ENCODE data around the gene ABLIM2. TPM values are rescaled to one million over a fixed set of nuclear protein-coding genes. Genes with fewer than 3 reads are reported as not detected.

ABLIM2 gene
- total and polyA plus RNA-seq, 2 of the 4 experiments (the other 2 are of a cell fraction): under 0.01 to 0.10 TPM

- no peak overlapping the region for H3K56ac ChIP-seq (ENCODE audit: extremely low read depth, insufficient read depth, low read length)
- H3K36me3 ChIP-seq (ENCODE audit: control insufficient read depth, insufficient read depth, low read length): no peaks in the 10 kb centered on the region
- no peak overlapping the region for H3K4ac ChIP-seq (ENCODE audit: low read depth, low read length)
- no peak overlapping the region for H2BK120ac ChIP-seq (ENCODE audit: low read depth, low read length)
- H3K27me3 ChIP-seq (ENCODE audit: control insufficient read depth, insufficient read depth, low read length): peaks cover 70% of the 10 kb centered on the region
- H4K91ac ChIP-seq (ENCODE audit: insufficient read depth, low read depth, low read length): no peak overlapping the region
- no peaks in the 10 kb centered on the region for H3K4me1 ChIP-seq (ENCODE audit: control insufficient read depth, insufficient read depth, low read length)
- ATAC-seq (ENCODE audit: low read depth) (no peak), DNase-seq (no peak)
- no peak overlapping the region for H4K5ac ChIP-seq (ENCODE audit: low read depth, low read length)
- H2AK5ac ChIP-seq (ENCODE audit: low read depth, low read length): no peak overlapping the region
- no peak overlapping the region for H3K14ac ChIP-seq (replicated peaks; ENCODE audit: low read depth, low read length)
- H3K4me3 ChIP-seq (ENCODE audit: insufficient read depth, low read depth, low read length): no peak overlapping the region
- POLR2A ChIA-PET (ENCODE audit: unreplicated experiment): no interaction called here
- no peaks in the 10 kb centered on the region for H3K79me1 ChIP-seq (ENCODE audit: low read depth in 1 of 2, low read length in 2 of 2)
- H4K20me1 ChIP-seq (ENCODE audit: insufficient read depth, low read length): no peaks in the 10 kb centered on the region
- no peak overlapping the region for H2AFZ ChIP-seq (replicated peaks; ENCODE audit: low read length, poor library complexity)
- no peak overlapping the region for H3K18ac ChIP-seq (ENCODE audit: low read depth, low read length)
- peaks cover 8% of the 10 kb centered on the region for H3K9me3 ChIP-seq (ENCODE audit: control insufficient read depth, insufficient read depth, low read length)
- H2BK5ac ChIP-seq (ENCODE audit: low read depth, low read length, poor library complexity, severe bottlenecking): no peak overlapping the region
- 86% methylated on average over 9 of the region's 14 CpGs; no CpG with 5 or more reads in 1 of the 2 experiments for WGBS, 2 experiments (ENCODE audit: extremely low coverage in 2 of 2, insufficient read length in 1 of 2)
- H3K9ac ChIP-seq (ENCODE audit: low read depth, low read length): no peak overlapping the region
- dilution Hi-C loops (cut with HindIII; ENCODE audit: low sequenced_read_pairs, unreplicated experiment) (no loop called here), in situ Hi-C loops (cut with MboI; ENCODE audit: low sequenced_read_pairs) (no loop called here), intact Hi-C loops (cut with micrococcal nuclease) (no loop called here)
- no peak overlapping the region for H3K4me2 ChIP-seq (ENCODE audit: low read depth, low read length)
- H3K9me1 ChIP-seq (ENCODE audit: insufficient read depth, low read length): no peaks in the 10 kb centered on the region
- H4K8ac ChIP-seq (ENCODE audit: low read depth in 2 of 2, low read length in 2 of 2): no peak overlapping the region
- H3K27ac ChIP-seq (ENCODE audit: insufficient read depth, low read length): no peak overlapping the region
- no peak overlapping the region for H2AK9ac ChIP-seq (replicated peaks; ENCODE audit: low read depth, low read length, poor library complexity)
- H2BK15ac ChIP-seq (ENCODE audit: low read depth, low read length): no peak overlapping the region
- H3K23ac ChIP-seq (ENCODE audit: low read depth, low read length): no peak overlapping the region
- CTCF ChIA-PET: no interaction called here
- H2BK20ac ChIP-seq (ENCODE audit: low read depth, low read length): no peak overlapping the region
- no TSS peak for BruUV-seq (replicated peaks)
- TF ChIP-seq BHLHE40 (IDR thresholded peaks at IDR 0.05; ENCODE audit: low read depth, low read length) (no peak), MAFK (IDR thresholded peaks at IDR 0.05; ENCODE audit: low read depth, low read length) (no peak), MXI1 (IDR thresholded peaks at IDR 0.05; ENCODE audit: borderline replicate concordance, low read depth, low read length) (no peak), CEBPB (IDR thresholded peaks at IDR 0.05; ENCODE audit: low read depth, low read length) (no peak), RAD21 (IDR thresholded peaks at IDR 0.05; ENCODE audit: low read length) (no peak), NFE2L2 (IDR thresholded peaks at IDR 0.05; ENCODE audit: low read depth, low read length) (no peak), CTCF (conservative IDR thresholded peaks at IDR 0.05; ENCODE audit: low read depth, low read length) (no peak), RCOR1 (IDR thresholded peaks at IDR 0.05; ENCODE audit: insufficient replicate concordance, low read length) (no peak), POLR2A (IDR thresholded peaks at IDR 0.05; ENCODE audit: low read depth, low read length) (no peak), USF2 (IDR thresholded peaks at IDR 0.05; ENCODE audit: low read depth, low read length) (no peak), ELK1 (IDR thresholded peaks at IDR 0.05; ENCODE audit: borderline replicate concordance, low read depth, low read length) (no peak), FOS (IDR thresholded peaks at IDR 0.05; ENCODE audit: low read depth, low read length) (no peak), MAZ (IDR thresholded peaks at IDR 0.05; ENCODE audit: borderline replicate concordance, low read depth, low read length) (no peak), RFX5 (IDR thresholded peaks at IDR 0.05; ENCODE audit: low read depth, low read length) (no peak), CHD1 (IDR thresholded peaks at IDR 0.05; ENCODE audit: low read depth, low read length) (no peak), SMC3 (IDR thresholded peaks at IDR 0.05; ENCODE audit: low read depth, low read length) (no peak)
These were observed 49.6 kb downstream of the ABLIM2 start for GRCh38 chr4:8108991-8109390.
